Natural killer cell (primary cell): ENCODE data around the gene ASMT. TPM values are rescaled to one million over a fixed set of nuclear protein-coding genes. Genes with fewer than 3 reads are reported as not detected.
A peak's percentile ranks its signal among the peaks of the same experiment; 100 is the strongest.

Experiments
- ATAC-seq, 3 donors: fragments of 150-1000 bp in 2 of 3; fragments of 200-7000 bp in 1 of 3; cut with Tn5 transposase; 1 replicate in 1 of 3; 2 replicates in 2 of 3; pipeline ENCODE4 v1.10.0; 2021; ENCODE audit warnings: mild to moderate bottlenecking in 2 of 3, moderate library complexity in 2 of 3
- DNase-seq, 2 donors: peaks; one replicate each; pipeline versions ENCODE4 v3.0.0 to v3.0.0-alpha.2; 2013 to 2021; ENCODE audit warnings: mixed read lengths in 1 of 2
- H3K27ac ChIP-seq: one replicate; pipeline ENCODE4 v1.5.1; 2013; ENCODE audit warnings: mild to moderate bottlenecking, low read length
- H3K27me3 ChIP-seq: one replicate; pipeline ENCODE4 v1.6.1; 2013; ENCODE audit warnings: low read length; ENCODE audit not compliant: control insufficient read depth, insufficient read depth
- H3K36me3 ChIP-seq: one replicate; pipeline ENCODE4 v1.6.1; 2013; ENCODE audit warnings: low read length; ENCODE audit not compliant: control insufficient read depth, insufficient read depth
- H3K4me1 ChIP-seq: one replicate; pipeline ENCODE4 v1.6.1; 2013; ENCODE audit warnings: low read length; ENCODE audit not compliant: control insufficient read depth, insufficient read depth
- H3K4me3 ChIP-seq: one replicate; pipeline ENCODE4 v1.5.1; 2013; ENCODE audit warnings: low read length
- H3K9me3 ChIP-seq: one replicate; pipeline ENCODE4 v1.6.1; 2013; ENCODE audit warnings: low read length; ENCODE audit not compliant: control insufficient read depth, insufficient read depth
- H3K27ac Mint-ChIP-seq, 2 donors: one replicate each; pipeline ENCODE4 v1.8.0; 2022; ENCODE audit warnings: mild to moderate bottlenecking in 2 of 2, mixed read lengths in 2 of 2, moderate library complexity in 1 of 2
- H3K27me3 Mint-ChIP-seq, 2 donors: one replicate each; pipeline ENCODE4 v1.8.0; 2022; ENCODE audit warnings: low read depth in 2 of 2, mixed read lengths in 2 of 2
- H3K36me3 Mint-ChIP-seq: one replicate; pipeline ENCODE4 v1.8.0; 2022; ENCODE audit warnings: mixed read lengths
- H3K4me1 Mint-ChIP-seq, 2 donors: one replicate each; pipeline ENCODE4 v1.8.0; 2022; ENCODE audit warnings: mixed read lengths in 2 of 2
- H3K4me3 Mint-ChIP-seq: one replicate; pipeline ENCODE4 v1.8.0; 2022; ENCODE audit warnings: mild to moderate bottlenecking, moderate library complexity, mixed read lengths
- H3K9me3 Mint-ChIP-seq, 2 donors: one replicate each; pipeline ENCODE4 v1.8.0; 2022; ENCODE audit warnings: mixed read lengths in 2 of 2
- WGBS: methylation state at CpG from one replicate; pipeline ENCODE4 v1.1.7; 2013; ENCODE audit warnings: missing lambda C conversion rate; ENCODE audit not compliant: insufficient coverage; 5-methylcytosine and 5-hydroxymethylcytosine counted together
- intact Hi-C: fragments of 100-400 bp; cut with micrococcal nuclease; formaldehyde crosslinking; loops from one replicate; pipeline ENCODE4 v1.14.2; 2022
- total RNA-seq, 4 donors: library from RNA; stranded (reverse); fragments of 120-200 nt in 1 of 4; gene quantifications; one replicate each; pipeline versions ENCODE4 v1.2.3 to v1.2.4, GENCODE V29; 2013 to 2022
- TF ChIP-seq, protein P1 (sequence below): fragments of 200-600 bp; IDR thresholded peaks from one replicate; pipeline ENCODE4 v1.8.0; 2022; ENCODE audit warnings: antibody characterized with exemption

The ASMT gene
- total RNA-seq, 3 donors from 2014 or later (not counting 1 experiment from before 2014, with no cell fraction given): 0.79 to 1.8 (median 1.5) TPM

DNA sequence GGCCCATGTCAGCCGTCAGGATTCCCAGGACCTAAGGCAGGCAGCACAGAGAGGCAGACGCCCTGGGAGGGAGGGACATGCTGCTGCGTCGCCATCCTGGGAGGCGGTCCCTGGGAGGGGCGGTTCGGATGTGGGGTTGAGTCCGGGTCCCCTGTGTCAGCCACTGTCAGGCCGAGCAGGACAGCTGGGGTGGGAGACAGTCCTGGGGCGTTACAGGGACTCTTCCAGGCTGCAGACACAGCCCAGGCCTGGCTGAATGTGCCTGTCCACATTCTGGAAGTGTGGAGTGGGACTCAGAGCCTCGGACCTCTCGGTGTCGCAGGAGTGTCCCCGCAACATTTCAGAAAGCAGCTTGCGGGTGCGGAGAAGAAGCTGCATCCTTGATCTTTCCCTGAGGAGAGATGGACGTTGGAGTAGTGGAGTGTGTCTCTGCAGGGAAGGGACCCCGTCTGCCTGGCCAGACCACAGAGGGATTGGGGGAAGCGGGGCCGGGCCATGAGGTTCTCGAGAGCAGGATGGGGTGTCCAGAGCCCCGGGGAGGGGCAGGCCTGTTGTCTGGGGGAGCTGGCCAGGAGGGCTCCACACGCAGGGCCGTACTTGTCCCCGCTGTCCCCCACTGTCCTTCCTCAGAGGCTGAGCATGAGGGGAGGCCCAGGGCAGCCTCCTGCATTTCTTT is 17.4 kb upstream of the ASMT start:
- H3K27me3 ChIP-seq: no peaks in the 10 kb centered on the region
- Mint-ChIP-seq H3K27me3 (no peaks in the 10 kb centered on the region), H3K4me1 (peaks cover 36 to 47% of the 10 kb centered on the region in 2 donors), H3K4me3 (peak overlapping the region; percentile 56), H3K27ac (peak overlapping the region in 1 of 2 donors; percentile 69), H3K9me3 (no peaks in the 10 kb centered on the region), H3K36me3 (peaks cover 9% of the 10 kb centered on the region)
- H3K4me3 ChIP-seq: no peak overlapping the region
- intact Hi-C loops: loop anchor here (10.0 kb wide), 1 partner anchor 1097 kb away; the partner anchor contains the start of gene CD99
- peaks cover 27% of the 10 kb centered on the region for H3K4me1 ChIP-seq
- peak in 1 of 3 donors; percentile 20 for ATAC-seq
- H3K36me3 ChIP-seq: peaks cover 80% of the 10 kb centered on the region
- TF ChIP-seq, protein P1, sequence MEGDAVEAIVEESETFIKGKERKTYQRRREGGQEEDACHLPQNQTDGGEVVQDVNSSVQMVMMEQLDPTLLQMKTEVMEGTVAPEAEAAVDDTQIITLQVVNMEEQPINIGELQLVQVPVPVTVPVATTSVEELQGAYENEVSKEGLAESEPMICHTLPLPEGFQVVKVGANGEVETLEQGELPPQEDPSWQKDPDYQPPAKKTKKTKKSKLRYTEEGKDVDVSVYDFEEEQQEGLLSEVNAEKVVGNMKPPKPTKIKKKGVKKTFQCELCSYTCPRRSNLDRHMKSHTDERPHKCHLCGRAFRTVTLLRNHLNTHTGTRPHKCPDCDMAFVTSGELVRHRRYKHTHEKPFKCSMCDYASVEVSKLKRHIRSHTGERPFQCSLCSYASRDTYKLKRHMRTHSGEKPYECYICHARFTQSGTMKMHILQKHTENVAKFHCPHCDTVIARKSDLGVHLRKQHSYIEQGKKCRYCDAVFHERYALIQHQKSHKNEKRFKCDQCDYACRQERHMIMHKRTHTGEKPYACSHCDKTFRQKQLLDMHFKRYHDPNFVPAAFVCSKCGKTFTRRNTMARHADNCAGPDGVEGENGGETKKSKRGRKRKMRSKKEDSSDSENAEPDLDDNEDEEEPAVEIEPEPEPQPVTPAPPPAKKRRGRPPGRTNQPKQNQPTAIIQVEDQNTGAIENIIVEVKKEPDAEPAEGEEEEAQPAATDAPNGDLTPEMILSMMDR: no peak
- WGBS: 96% methylated on average over 25 of the region's 25 CpGs
- H3K27ac ChIP-seq: no peak overlapping the region
- peak in 1 of 2 donors; percentile 13 for DNase-seq
- H3K9me3 ChIP-seq: no peaks in the 10 kb centered on the region

DNA sequence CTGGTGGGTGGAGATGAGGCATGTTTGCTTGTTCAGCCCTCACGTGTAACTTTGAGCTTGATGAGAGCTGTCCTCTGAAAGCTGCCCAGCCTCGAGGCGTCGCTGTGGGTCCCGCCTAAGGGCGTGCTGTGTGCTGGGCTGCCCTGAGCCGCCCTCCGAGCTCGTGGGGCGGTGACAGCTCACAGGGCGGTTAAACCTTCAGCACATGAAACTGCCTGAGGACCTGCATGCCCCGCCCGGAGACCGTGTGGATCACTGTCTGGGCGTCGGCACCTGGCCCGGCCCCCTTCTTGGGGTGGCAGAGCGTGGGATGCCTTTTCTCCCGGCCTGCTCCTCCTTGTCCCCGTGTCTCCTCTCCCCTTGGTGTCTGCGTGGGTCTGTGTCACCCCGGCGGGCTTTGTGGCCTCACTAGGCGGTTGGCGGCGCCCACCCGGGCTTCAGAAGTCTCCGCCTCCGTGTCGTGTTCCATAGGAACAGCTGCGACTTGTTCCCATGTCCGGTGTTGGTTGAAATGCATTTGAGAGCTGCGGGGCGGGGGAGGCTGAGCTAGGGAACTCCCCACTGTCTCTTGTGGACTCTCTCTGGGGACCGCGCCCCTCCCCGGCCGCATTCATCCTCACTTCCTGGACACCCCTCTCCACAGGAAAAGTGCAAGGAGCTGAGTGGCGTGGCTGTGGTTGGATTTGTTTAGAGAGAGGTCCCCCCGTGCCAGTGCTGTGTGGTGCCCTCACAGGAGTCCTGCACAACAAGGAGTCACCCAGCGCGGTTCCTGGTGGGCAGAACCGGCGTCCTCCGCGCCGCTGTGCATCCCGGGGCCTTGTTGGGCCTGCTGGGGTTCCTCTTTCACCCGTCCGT is 16.6 kb upstream of the ASMT start:
- TF ChIP-seq, protein P1: no peak
- H3K36me3 Mint-ChIP-seq: peaks cover 9% of the 10 kb centered on the region
- Histone ChIP-seq H3K36me3 (peaks cover 86% of the 10 kb centered on the region), H3K27me3 (no peaks in the 10 kb centered on the region), H3K27ac (no peak overlapping the region), H3K9me3 (no peaks in the 10 kb centered on the region), H3K4me1 (peaks cover 19% of the 10 kb centered on the region), H3K4me3 (no peak overlapping the region)
- peak in 1 of 2 donors; percentile 16 for DNase-seq
- H3K27ac Mint-ChIP-seq: peak overlapping the region; percentile 11 to 69
- 89% methylated on average over 46 of the region's 50 CpGs for WGBS
- H3K4me1 Mint-ChIP-seq: peaks cover 29 to 39% of the 10 kb centered on the region in 2 donors
- H3K4me3 Mint-ChIP-seq: no peak overlapping the region
- no peaks in the 10 kb centered on the region for H3K27me3 Mint-ChIP-seq
- intact Hi-C loops: loop anchor here (10.0 kb wide), 1 partner anchor 1097 kb away; the partner anchor contains the start of gene CD99
- no peaks in the 10 kb centered on the region for H3K9me3 Mint-ChIP-seq
- ATAC-seq: peak in 2 of 3 donors; percentile 2 to 68

- no peaks in the 10 kb centered on the region for H3K9me3 Mint-ChIP-seq
- no peak overlapping the region for H3K4me3 Mint-ChIP-seq
- DNase-seq (peak in 1 of 2 donors; percentile 15), ATAC-seq (no peak)
- TF ChIP-seq, protein P1: no peak
- Histone ChIP-seq H3K27me3 (no peaks in the 10 kb centered on the region), H3K9me3 (no peaks in the 10 kb centered on the region), H3K4me1 (peaks cover 11% of the 10 kb centered on the region), H3K27ac (no peak overlapping the region), H3K4me3 (no peak overlapping the region), H3K36me3 (peaks cover 80% of the 10 kb centered on the region)
- H3K4me1 Mint-ChIP-seq: peaks cover 20 to 39% of the 10 kb centered on the region in 2 donors
- intact Hi-C loops: loop anchor here (10.0 kb wide), 1 partner anchor 1096 kb away; the partner anchor contains the start of gene CD99
- no peaks in the 10 kb centered on the region for H3K27me3 Mint-ChIP-seq
- WGBS: 90% methylated on average over 57 of the region's 57 CpGs
- peaks cover 9% of the 10 kb centered on the region for H3K36me3 Mint-ChIP-seq
- peak overlapping the region; percentile 11 to 69 for H3K27ac Mint-ChIP-seq
Observed at GRCh38 chrX:1598876-1599790, 15.7 kb upstream of the ASMT start.
